HG02571 (cell line): Measurements from ENCODE around the gene NMU.
"Not testable (repeated sequence)": the region's sequence is repeated elsewhere in the genome, so short reads cannot be mapped to it uniquely, and the experiment has no call there.

Source experiments
- ATAC-seq: cut with Tn5 transposase; IDR thresholded peaks from one replicate; pipeline ENCODE4 v1.9.1; 2021; ENCODE audit warnings: mild to moderate bottlenecking, moderate library complexity; ENCODE audit not compliant: unreplicated experiment

NMU gene

DNA sequence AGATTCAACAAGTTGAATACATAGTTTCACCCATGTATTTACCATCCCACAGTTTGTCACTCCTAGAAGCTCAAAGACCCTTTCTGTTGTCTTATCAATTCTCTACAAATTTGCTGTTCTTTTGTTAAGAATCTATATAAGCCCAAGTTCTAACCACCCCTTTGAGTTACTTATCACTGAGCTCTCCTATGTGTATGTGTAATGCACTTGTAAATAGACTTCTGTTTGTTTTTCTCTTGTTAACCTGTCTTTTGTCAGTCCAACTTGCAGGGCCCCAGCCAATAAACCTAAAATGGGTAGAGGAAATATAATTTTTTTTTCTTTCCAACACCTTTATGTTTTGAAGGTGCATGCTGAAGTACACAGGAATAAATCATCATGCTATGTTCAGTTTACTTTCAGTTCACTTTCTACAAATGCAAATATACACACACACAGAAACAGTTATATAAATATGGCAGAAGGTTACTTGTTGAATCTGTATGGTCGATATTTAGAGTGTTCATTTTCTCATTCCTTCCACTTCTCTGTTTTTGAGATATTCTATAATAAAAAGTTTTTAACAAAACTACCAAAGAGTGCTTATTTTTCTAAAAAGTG, 67.1 kb downstream of the NMU start:
- ATAC-seq, result no peak

DNA sequence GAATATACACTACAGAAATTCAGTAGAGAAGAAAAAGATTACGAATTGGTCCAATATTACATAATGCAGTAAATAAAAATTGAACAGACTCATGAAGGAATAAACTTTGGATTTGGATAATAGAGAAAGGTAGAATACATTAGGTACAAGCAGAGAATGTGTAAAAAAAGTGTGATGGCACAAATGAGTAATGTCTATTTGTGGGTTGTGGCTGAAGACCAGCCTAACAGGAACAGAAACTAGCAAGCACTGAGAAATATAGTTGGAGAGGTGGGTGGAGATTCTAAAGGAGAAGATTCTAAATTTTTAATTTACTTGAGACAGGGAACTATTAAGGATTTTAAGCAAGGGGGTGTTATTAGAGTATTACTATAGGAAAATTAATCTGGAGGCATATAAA, 74.2 kb downstream of the NMU start:
- ATAC-seq, result peak; percentile 100

GRCh38 chr4:55560096-55560495, 76.0 kb downstream of the NMU start:
- no peak for ATAC-seq

GRCh38 chr4:55554453-55555030, 81.6 kb downstream of the NMU start:
- ATAC-seq, result no peak

GRCh38 chr4:55553441-55554201, 82.5 kb downstream of the NMU start:
- ATAC-seq, result peak; percentile 61

GRCh38 chr4:55551964-55552363, 84.1 kb downstream of the NMU start:
- ATAC-seq, result not testable (repeated sequence)

GRCh38 chr4:55549888-55550287, 86.2 kb downstream of the NMU start:
- no peak for ATAC-seq

- no peak for ATAC-seq
Measured at GRCh38 chr4:55547918-55548317, 88.2 kb downstream of the NMU start.

DNA sequence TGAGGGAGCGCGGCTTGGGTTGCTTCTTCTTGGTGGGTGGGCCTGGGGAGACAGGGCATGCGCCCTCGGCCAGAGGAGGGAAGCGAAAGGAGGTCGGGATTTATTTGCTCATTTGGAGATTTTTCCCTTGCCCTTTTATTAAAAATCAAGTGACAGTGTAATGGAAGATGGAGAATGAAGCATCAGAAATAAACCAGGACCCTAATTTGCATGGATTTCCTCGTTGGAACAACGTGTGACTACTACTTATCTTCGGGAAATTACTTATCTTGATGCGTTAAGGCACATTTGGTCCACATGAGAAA, 88.7 kb downstream of the NMU start:
- ATAC-seq, result no peak

DNA sequence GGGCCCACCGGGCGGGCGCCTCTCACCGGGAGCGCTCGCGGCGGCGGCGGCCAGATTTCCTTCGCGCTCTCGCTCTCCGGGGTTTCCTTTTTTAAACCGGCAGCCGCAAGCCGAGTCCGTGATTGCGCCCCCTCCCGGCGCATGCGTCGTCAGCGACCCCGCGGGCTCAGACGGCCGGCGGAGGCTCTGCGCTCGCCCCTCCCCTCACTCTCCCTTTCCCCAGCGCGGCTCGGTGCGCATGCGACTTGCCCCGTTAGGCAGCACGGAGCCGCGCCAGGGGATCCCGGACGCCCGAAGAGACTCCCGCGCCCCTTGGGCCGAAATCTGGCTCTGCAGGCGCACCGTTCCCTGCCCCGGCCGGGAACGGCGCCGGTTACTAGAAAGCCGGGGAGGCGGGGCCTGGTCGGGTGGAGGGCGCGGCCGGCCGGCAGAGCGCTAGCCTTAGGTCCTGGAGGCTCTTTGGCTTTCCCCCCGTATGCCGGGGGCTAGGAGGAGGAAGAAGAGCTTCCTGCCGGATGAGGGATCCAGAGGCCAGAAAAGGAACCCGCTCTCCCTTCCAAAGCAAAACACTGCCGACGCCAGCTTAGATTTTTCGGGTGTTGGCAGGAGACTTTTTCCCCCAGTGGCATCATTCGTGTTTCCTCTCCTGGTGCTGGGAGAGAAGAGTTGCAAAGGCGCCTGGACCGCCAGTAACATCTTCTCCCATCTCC, 89.2 kb downstream of the NMU start, which contains the start of gene CLOCK:
Gene CLOCK (minus strand): TSS at position 154 of the 710 bp plus-strand sequence. CDS start 64,124 bp downstream, outside the sequence.
- ATAC-seq, result peak; percentile 76

- peak; percentile 46 for ATAC-seq
Measured at GRCh38 chr4:55546506-55546755, 89.7 kb downstream of the NMU start.

GRCh38 chr4:55545641-55546505, 90.2 kb downstream of the NMU start:
- peak; percentile 44 for ATAC-seq
